ENCODE data around the gene ZNF429.
"Not testable (repeated sequence)": the region's sequence is repeated elsewhere in the genome, so short reads cannot be mapped to it uniquely, and the experiment has no call there.

Gene ZNF429

DNA sequence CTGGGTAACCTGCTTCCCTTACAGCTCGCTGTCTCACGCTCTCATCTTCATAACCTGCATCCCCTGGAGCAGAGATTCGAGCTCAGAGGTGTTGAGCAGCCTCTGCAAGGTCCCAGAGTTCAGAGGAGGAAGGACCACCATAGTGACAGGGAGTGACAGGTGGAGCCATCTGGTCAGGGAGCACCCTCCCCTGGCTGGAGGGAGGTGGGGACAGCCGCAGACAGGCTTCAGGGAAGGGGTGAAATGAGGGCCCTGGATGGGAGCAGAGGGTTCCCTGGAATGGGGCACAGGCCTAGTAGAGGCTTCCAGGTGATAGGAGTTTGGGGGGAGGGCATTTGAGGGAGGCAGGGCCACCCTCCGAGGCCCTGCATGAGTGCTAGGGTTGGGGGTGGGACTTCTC is 82.1 kb downstream of the ZNF429 start:
- H3K4me3 ChIP-seq (ENCODE audit: low read depth, low read length): no peak overlapping the region

DNA sequence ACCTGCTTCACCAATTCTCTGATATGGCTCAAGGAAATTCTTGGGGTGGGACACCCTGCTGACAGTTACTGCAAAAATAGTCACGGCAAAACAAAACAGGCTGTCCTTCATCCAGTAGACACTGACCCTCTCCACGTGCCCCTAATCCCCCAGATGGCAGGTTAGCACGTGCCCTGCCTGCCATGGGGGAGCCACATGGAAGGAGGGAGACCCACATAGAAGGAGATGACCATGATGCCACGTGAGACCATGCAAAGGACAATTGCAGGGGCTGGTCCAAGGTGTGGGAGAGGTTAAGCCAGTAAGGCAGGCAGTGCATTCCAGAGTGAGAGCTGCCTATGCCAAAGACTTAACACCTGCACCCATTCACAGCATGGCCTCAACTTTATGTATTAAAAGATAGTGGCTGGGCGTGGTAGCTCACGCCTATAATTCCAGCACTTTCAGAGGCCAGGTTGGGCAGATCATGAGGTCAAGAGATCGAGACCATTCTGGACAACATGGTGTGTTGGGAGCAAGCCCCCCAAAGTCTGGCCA is 82.7 kb downstream of the ZNF429 start:
- H3K4me3 ChIP-seq (ENCODE audit: low read depth, low read length): no peak overlapping the region

DNA sequence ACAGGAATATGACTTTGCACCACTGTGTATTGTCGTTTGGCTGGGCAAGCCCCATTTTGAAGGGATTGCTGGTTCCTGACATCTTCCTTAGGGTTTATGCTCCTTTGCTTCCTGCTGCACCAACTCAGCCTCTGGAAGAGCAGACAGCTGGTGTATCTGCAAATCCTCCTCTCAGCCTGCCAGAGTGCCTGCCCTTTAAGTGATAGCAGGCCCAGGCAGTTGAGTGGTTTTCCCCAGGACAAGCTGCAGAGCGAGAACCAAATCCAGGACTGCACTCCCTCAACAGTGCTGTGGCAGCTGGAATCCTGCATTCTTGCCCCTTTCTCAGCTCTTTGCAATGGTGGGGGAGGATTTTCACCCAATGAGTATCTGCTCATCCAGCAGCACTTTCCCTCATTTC is 85.5 kb downstream of the ZNF429 start:
- H3K4me3 ChIP-seq (ENCODE audit: low read depth, low read length): no peak overlapping the region

DNA sequence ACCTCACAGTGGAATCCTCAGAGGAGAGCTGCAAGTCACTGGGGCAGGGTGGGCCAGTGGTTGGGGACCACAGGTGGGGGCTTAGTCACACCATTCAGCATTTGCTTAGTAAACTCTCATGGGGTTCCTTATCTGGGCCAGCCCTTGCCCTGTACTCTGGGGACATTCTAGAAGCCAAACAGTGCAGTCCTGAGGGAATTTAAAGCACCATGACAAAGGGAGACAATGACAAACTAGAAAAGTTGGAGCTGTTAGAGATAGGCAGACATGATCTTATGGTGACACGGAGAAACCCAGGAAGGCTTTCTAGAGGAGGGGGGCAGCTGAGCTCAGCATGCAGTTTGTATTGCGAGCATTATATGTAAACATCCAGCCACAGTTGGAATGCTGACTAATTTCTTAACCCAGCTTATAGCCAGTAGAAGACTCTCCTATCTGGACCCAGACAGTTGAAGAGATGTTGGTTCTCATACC is 87.6 kb downstream of the ZNF429 start:
- H3K4me3 ChIP-seq (ENCODE audit: low read depth, low read length): no peak overlapping the region

DNA sequence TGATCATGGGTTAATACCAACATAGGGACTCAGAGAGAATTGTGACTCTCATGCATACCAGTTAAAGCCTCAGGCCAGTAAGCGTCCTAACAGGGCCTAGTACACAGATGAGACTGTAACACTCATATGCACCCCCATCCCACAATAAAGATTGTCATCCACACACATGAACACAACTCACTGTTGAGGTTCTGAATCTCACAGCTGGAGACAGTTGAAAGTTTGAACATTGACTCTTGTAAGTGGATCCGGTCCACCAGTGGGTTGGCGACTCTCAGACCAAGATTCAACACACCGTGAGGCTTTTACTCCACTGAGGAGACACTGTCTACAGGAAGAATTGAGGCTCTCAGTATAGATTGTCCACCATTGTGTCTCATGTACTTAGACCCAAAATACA is 88.1 kb downstream of the ZNF429 start:
- H3K4me3 ChIP-seq (ENCODE audit: low read depth, low read length): no peak overlapping the region

DNA sequence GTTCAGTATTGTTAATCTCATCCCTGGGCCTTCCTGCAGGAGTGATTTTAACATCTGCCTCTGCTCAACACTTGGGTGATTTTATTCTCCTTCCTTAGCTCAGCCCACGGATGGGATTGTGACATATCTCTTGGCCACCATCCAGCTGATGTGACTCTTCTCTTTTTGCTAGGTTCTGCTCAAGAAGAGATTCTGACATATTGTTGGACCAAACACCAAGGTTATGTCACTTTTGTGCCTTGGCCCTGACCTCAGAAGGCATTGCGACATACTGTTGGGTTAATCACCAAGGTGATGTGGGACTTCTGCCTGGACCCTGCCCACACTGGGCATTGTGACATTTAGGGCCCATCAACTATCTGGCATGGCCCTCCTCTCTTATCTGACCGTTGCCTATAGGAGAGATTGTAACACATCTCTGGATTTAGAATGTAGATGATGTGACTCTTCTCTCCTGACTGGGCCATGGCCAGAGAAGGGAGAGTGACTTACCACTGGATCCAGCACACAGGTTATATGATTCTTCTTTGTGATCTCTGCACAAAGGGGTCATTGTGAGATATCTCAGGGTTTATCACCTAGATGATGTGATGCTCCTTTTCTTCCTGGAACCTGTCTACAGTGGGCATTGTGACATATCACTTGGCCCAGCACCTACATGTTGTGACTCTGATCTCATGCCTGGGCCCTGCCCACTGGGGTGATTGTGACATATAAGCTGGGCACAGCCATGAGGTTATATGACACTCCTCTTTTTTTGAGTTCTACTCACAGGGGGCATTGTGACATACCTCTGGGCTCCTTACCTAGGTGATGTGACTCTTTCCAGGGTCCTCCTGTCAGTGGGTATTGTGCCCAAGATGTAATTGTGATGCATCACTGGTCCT is 88.8 kb downstream of the ZNF429 start:
- no peak overlapping the region for H3K4me3 ChIP-seq (ENCODE audit: low read depth, low read length)

DNA sequence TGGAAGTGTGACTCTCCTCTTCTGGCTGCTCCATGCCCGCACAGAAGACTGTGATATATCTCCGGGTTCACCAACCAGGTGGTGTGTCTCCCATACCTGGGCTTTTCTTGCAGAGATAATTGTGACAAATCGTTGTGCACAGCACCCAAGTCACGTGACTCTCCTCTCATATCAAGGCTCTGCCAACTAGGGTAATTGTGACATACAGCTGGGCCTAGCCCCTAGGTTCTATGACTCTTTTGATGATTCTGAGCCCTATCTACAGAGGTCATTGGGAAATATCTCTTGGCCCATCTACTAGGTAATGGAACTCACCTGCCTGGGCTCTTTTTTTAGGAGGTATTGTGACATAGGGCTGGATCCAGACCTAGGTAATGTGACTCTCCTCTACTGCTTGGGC is 89.8 kb downstream of the ZNF429 start:
- H3K4me3 ChIP-seq (ENCODE audit: low read depth, low read length): no peak overlapping the region

DNA sequence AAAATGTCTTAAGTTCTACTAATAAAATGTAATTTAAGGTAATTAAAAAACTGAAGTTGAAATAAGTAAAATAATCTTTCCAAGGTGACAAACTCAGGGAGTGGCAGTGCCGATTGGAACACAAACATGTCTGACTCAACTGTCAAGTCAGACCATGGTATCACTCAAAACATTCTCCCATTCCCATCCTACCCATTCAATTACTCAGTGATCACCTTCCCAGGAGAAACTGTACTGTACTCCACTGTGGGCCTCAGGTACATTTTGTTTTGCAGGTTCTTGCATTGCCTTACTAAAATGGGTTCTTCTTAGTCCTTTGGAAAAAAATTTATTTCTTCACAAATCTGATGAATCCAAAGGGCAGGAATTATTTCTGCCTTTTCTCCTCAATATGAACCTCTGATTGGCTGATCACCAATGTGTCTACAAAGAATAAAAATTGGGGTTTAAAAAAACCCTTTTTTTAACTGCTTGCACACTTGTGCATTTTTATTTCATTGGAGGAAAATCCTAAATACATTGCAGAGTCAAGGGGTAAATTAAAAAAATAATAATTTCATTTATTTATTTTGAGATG is 96.8 kb downstream of the ZNF429 start:
- H3K4me3 ChIP-seq (ENCODE audit: low read depth, low read length): no peak overlapping the region

DNA sequence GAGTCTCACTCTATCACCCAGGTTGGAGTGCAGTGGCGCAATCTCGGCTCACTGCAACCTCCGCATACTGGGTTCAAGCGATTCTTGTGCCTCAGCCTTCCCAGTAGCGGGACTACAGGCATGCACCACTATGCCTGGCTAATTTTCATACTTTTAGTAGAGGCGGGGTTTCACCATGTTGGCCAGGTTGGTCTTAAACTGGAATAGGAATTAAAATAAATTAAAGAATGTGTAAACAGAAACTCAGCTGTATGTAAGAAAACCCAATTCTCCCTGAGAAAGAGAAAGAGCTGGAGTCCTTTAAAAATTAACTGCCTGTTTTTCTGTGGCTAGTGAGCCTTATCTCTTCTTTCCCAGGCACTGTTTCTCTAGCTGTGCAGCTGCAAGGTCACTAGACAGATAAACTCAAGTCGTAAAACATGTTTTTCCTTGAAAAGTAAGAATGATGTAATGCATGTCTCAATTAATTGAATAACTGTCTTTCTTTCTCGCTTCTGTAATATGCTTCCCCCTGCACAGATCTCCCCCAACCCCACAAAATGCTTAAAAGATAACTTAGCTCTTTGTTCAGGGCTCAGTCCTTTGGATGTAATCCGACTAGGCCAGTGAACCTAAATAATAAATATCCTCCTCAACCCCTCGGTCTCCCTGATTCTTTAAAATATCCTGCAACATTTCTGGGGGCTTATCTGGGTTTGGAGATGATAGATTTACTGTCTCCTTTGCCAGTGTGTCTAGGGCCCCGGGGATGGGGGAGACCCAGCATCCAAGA is 97.4 kb downstream of the ZNF429 start:
- H3K4me3 ChIP-seq (ENCODE audit: low read depth, low read length): not testable (repeated sequence)

DNA sequence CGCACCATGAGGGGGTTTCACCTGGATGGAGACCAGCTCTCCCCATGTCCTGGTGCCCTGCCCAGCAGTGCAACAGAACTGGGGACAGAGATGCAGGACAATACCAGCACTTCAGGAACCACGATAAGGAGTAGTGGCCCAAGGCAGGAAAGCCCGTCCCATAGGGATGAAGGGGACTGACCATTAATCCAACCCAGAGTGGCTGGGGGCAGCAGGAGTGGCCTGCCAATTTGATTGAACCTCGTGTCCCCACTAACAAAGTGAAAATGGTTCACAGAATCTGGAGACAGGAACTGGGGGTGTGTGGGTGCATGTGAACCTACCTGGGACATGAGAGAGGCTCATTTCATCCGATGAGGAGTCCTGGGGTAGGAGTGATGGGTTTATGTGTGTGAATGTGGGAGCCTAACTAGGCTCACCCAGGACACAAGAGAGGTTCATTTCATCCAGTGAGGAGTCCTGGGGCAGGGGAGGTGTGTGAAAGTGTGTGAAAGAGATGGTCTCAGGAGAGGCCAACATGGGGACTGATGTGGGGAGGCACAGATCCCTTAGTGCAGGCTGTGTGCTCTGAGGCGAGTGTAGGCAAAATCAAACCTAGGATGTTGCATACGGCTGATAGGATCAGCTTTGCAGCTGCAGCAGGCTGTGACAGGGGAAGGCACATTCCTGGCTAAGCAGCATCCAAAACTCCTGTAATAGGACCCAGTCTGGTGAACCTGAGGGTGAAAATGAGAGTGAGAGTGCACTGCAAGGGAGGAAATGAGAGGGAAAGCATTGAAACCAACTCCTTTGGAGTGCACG is 98.2 kb downstream of the ZNF429 start:
- no peak overlapping the region for H3K4me3 ChIP-seq (ENCODE audit: low read depth, low read length)

DNA sequence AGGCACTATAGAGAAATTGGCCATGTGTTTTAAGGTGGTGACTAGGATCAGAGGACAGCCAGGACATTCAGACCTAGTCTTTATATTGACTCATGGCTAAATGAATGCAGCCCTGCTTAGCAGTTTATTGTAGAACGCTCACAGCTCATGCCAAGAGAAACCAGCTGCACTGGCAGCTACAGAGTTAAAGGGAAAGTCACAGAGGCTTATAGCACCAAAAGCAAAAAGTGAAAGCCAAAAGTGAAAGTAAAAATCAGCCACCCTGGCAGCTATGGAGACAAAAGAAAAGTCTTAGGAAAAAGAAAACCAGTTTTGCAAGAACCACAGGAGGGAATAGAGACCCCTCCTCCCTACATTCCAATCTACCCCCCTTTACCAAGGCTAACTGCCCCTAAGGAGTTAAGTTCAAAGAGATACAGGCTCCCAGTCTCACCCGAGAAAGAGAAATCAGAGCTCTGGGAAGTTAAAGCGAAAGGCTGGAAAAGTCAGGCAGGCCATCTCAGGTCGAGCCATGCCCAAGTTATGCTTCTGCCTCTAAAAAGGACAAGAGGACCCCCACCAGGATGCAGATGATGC is 99.0 kb downstream of the ZNF429 start:
- no peak overlapping the region for H3K4me3 ChIP-seq (ENCODE audit: low read depth, low read length)
